Dedifferentiated amniotic fluid mesenchymal stem cell (primary cell): ENCODE measurements around the gene MDGA2.

Experiments used
- DNase-seq: peaks from one replicate; pipeline ENCODE4 v3.0.0-alpha.2; 2016; ENCODE audit errors: extremely low spot score

Gene MDGA2

DNA sequence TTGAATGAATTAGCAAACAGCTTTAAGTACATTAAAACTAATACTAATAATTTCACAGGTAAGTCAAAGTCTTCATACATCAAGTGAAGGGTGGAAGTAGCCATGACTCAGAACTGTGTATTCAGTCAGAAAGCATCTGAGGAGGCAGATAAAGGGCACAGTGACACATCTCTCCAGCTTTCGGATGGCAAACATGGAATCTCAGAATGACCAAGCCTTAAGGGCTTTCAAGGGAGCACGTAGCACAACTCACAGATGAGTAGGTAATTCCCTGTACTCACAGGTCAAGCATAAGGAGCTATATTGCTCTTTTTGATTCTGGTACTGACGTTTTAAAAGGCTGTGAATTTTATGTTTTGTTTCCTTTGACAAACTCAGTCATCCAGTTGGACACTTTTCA is 56.0 kb downstream of the MDGA2 start:
- DNase-seq, result no peak

DNA sequence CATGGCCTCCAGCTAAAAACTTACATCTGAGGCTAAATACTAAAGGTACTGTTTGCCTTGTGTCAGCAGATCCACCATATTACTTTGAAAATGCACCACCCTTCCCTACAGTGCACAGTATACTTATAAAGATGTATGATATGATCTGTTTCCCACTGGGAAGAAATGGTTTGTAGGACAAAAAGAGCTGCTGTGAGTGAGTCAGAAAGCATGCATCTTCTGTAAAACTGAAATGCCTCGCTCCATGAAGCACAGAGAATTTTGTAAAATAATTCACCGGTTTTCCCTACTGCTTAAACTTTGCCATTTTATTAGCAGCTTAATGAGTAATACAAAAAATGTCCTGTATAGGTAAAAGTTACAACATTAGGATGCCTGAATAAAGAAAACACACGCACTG is 68.8 kb downstream of the MDGA2 start:
- DNase-seq, result no peak

DNA sequence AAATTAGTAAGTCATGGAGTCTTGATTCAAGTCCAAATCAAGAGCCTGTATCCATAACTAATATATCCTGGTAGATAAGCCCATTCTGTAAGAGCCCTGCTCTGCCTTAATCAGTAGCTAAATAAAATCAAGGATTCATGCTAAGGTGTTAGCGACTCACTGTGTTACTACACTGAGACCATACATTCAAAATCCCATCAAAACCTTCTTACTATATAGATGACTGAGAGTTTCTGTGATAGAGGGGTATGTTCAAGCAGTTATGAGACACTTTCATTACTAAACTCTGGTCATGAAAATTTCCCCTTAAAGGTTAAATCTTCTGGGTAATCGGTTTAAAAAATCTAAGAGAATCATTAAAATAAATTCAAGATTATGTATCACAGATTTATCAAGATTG is 78.5 kb downstream of the MDGA2 start:
- no peak for DNase-seq

DNA sequence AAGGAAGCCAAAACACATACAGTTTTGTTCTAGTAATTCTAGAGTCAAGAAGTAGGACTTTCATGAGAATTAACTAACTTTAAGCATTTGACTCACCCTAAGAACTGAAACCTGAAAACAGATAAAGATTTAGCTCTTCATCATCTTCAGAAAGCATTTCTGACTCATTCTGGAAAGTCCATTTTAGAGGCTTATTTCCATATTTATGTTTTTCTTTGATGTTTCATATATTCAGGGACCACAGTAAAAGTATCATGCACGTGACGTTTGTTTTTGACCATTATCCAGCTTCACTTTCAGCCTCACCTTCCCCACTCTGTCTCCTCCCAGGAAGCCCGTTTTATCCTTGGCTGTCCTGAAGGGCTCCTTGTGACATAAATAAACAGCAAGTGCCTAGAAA is 79.2 kb downstream of the MDGA2 start:
- no peak for DNase-seq

DNA sequence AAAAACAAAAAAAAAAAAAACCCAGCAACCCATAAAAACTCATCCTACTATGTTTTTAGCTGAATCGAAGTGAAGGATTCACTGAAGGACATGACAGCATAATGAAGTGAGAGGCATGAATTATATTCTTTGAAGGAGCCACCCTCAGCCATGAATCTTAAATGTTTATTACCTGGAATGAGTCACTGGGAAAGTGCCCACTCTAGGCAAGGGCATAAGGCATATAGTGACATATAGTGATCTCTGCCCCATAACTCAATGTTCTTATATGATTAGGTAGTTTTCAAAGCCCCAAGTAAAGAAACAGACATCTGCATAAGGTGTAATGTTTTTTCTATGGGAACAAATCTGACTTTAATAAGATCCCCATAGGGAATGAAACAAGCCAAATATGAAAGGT is 79.9 kb downstream of the MDGA2 start:
- DNase-seq, result no peak

DNA sequence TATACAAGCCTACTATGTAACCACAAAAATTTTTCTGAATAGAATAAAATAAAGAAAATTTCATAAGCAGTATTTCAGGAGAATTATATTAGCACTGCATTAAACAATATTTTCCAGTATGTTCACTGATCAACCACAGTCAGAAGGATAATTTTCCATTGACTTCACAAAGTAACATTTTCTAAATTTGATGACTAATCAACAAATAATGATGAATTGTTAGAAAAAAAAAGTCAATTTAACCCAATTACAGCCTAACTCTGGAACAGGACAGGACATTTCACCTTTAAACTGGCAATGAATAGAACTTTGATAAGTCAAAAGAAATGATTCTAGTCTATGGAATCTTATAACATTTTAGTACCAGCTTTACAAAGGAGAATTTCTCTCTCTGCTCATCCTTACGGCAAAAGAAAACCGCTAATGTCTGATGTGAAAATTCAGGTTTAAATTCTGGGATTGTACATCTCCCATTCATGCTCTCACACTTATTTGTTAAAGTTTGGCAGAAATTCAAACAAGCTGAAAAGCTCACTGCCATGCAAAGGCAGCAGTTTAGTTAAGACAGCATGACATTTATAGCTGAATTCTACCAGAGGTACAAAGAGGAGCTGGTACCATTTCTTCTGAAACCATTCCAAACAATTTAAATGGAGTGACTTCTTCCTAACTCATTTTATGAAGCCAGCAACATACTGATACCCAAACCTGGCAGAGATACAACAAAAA is 84.5 kb downstream of the MDGA2 start:
- no peak for DNase-seq

DNA sequence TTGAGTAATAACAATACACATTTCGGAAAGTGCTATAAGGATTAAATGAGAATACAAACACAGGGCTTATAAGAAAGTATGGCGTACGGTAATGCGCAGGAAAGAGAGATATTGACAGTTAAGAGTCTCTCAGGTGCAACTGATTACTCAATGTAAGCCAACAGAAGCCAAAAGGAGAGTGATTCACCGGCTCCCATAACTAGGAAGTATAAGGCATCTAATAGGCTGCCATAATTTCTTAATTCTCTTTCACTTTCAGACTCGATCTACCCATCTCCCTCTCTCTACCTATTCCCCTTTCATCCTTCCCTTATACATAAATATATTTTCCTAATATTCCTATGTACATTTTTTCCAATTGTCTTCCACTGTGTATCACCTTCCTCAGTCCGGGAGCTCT is 90.0 kb downstream of the MDGA2 start:
- DNase-seq, result no peak

DNA sequence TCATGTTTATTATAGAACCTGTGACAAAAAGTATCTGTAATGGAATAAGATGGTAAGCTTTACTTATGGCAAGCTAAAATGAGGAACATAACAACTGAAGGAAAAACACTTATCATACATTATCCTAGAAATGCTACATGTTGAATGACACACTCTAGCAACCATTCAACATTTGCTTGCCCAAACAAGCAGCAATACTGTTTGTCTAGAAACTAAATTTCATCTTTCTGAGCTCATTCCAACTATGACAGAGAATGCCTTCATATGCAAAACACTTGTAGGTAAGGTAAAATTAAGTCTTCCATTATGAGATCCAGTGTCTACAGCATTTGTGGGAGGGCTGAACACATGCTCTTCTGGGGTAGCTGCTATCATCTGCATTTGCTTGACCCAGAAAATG is 108.1 kb downstream of the MDGA2 start:
- DNase-seq, result no peak

DNA sequence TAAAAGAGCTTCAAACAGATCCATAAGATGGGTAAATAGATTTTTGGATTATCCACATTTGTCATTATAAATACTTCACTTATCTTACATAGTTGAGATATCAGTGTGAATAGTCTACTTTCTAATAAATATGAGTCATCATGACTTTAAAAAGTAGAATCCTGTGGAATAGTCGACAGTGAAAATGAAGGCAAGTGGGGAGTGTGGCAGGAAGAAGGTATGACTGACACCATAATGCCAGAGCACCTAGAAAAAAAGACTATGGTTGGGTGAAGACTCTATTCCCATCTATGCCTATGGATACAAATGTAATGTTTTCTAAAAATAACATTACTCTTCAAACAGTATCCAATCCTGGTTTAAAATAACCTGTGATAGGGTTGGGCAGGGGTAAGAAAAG is 117.5 kb downstream of the MDGA2 start:
- no peak for DNase-seq

DNA sequence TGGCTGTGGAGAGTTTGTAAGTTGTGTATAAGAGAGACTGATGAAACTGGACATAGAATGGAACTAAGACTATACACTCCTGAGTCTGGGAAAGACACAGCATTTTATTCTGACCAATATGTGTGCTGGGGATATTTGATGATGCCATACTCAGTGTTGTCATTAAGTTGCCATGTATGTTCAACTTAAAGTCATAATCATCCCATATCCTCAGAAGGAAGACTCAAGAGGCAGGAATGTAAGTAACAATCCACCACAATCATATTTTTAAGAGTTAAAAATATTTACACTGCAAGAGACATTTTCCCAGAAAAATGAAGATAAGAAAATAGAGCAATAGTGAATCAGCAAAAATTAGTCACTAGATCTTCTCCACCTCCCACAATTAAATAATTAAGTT is 120.1 kb downstream of the MDGA2 start:
- DNase-seq, result no peak

DNA sequence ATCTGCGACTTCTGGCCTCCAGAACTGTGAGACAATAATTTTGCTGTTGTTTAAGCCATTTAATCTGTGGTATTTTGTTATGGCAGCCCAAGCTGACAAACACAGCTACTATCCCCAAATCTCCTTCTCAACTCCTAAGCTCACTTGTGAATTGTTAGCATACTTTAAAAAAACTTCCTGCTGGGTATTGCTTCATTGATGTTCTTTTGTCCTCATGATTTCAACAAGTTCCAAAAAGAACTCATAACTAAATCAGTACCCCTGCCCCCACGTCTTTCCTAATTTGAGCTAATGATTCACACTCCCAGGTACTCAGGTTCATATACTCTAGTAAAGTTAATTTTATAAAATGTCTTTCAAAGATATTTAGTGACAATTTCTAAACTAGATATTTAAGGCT is 125.5 kb downstream of the MDGA2 start:
- no peak for DNase-seq

DNA sequence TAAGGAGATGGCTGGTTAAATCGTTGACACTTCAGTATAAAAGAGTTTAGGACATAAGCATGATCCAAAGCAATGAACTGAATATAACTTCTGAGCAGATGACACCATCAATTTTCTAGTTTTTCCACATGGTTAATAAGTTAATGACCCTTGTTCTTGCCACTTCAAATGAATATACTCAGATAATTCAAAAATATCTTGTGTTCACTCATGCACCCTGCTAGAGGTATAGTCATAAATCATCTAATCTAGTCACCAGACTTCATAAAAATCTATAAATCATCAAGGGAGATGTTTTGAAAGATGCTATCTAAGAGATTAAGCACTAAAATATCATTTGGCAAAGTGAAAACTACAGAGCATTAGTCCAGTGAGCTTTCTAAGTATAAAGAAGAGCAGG is 131.9 kb downstream of the MDGA2 start:
- DNase-seq, result no peak

DNA sequence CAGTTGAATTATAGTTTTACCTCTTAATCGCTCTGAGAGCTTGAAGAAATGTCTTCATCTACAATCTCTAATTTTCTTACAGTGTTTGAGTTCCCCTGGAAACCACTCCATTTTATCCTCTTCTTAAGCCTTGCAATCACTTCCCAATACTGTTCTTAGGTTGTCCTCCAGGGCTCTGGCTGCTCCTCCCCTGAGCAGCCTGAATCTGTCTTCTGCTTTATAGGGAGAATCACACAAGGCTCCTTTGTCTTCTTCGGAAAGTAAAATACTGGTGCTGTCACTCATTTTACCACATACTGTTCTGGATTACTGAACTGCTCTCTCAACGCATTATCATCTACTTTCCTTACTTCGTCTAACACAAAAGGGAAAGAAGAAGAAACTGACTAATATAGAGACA is 133.7 kb downstream of the MDGA2 start:
- no peak for DNase-seq

DNA sequence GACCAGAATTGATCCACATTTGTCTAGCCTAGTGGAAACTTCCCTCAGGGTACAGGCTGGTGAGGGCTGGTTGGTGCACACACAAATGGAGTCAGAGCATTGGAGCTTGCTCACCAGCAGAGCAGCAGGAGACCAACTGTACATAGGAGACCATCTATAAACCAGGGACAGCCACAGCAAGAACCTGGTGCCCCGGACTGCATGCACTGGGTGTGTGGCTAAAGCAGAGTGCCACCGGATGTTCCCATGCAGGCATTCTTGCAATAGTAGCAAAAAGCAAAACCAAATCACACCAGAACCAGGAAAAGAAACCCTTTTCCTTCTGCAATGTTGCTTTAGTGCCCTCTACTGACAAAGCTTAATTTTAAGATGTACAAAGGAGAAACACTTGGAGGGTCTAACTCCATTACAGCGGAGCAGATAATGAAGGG is 136.4 kb downstream of the MDGA2 start:
- DNase-seq, result no peak

DNA sequence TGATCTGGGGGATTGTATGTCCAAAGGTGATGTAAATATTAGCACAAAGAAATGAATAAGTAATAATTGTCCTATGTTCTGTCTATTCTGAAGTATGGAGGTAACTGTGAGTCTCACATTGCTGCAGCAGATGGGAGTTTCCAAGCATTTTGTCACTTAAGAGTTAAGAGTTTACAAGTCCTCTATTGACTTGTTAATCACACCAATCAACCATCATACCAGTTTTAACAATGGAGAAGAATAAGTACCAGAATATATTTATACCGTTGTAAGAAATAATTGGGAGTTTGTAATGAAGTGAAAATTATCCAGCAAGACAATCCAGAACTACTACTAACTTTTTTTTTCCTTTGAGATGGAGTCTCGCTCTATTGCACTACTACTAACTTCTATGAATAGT is 139.1 kb downstream of the MDGA2 start:
- DNase-seq, result no peak

DNA sequence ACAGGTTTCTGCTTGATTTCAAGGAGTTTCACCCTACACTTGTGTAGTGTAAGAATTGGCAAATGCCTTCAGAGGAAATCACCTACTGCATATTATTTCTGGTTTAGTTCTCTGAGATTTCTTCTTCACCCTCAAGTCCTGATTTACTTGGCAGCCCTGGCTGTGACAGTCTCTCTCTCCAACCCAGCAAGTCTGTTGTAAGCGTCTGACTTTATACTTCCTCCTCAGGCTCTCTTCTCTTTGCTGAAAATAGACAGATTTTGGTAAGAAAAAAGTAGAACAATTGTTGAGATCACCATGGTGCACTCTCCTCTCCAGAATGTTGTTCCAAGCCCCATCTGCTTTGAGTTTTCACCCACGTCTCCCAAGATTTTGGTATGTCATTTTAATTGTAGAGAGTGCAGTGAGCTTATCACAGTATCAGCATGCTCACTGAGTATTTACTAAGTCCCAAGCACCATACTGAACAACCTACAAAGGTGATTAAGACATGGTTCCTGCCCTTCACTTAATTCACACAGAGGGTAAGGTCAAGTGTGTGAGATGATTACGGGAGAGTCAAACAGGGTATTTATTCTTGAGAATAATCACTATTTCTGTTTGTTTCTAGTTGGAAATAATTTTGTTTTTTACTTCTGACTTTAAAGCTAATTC is 148.7 kb downstream of the MDGA2 start:
- no peak for DNase-seq

DNA sequence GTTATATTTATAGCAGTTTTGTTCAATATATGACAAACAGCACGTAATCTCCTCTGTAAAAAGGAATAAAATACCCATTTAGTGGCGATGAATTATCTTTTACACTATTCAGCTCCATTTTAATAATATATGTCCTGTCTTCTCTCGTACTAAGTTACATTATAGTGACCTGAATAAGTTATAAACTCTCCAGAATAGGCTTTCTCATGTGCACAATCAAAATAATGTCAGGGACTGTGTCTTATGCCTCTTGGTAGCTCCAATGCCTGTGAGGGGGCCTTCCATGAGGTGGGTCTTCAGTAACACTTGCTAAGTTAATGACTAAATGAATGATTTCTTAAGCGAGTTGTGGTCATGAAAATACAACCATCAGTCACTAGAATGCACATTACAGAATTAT is 150.9 kb downstream of the MDGA2 start:
- no peak for DNase-seq

DNA sequence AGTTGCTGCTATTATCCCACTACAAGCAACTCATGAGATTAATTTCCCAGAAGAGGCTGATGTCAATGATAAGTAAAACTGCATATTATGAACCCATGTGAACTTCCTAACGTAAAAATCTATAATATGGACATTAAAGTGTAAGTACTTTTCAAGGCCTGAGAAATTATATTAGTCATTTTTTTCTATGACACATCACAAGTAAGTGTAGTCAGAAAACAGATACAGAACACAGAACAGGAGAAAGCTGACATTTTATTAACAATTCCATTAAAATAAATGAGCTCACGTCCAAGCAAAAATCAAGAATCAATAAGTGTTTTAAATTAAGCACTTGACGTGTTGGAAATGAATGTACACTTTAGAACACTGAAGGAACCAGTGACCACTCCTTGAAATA is 155.0 kb downstream of the MDGA2 start:
- no peak for DNase-seq

DNA sequence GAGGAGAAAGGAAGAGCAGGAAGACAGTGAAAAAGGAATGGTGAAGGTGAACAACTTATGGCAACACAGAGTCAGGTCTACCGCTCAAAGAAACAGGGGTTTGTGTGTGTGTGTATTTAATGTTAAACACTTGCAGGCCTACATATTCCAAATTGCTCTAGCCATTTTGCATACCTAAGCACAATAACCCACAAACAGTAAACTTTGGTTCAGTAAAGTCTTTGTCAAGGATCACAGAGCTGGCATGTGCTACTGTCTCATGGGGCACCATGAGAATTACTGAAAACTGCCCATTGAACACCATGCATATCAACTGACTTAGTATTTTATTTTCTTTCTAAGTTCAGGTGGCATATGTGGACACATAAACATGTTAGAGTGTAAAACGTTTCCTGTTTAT is 163.6 kb downstream of the MDGA2 start:
- no peak for DNase-seq

DNA sequence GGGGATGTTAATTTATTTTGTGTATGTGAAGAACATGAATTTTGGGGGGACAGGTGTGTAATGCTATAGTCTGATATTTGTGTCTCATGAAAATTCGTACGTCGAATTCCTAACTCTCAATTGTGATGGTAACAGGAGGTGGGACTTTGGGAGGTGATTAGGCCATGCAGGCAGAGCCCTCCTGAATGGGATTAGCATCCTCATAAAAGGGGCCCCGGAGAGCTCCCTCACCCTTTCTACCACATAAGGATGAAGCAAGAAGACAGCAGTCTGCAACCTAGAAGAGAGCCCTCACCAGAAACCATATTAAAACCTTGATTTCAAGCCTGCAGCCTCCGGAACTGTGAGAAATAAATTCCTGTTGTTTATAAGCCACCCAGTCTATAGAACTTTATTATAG is 165.4 kb downstream of the MDGA2 start:
- no peak for DNase-seq

DNA sequence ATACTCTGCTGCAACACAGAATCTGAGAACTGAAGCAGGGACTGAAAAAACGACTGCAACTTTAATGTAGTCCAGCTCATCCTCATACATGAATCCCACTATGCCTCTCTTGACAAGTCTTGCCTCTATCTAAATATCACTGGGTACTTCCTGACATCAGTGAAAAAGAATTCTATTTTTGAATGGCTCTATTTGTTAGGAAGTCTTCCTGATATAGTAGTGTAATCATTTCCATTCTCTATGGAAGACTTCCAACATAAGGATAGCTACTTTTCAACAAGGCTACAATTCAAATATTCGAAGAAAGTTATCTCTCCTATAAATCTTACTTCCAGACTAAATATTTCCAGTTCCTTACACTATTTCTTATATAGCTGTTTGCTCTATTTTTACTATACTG is 167.5 kb downstream of the MDGA2 start:
- DNase-seq, result no peak

DNA sequence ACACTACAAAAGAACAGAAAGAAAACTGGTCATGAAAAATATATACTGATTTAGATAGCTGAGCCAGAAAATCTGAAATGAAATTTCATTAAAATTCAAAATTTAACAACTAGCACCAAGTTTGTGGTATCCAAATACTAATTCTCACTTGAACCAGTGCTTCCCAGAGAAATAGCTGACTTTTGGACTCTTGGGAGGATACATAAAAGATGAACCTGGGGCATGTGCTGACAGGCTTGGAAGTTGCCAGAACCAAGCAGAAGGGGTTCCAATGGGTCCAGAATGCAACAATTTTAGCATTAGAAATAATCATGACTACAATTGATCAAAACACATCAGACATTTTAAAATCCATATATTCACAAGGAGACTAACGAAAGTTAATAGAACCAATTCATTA is 175.0 kb downstream of the MDGA2 start:
- DNase-seq, result no peak

DNA sequence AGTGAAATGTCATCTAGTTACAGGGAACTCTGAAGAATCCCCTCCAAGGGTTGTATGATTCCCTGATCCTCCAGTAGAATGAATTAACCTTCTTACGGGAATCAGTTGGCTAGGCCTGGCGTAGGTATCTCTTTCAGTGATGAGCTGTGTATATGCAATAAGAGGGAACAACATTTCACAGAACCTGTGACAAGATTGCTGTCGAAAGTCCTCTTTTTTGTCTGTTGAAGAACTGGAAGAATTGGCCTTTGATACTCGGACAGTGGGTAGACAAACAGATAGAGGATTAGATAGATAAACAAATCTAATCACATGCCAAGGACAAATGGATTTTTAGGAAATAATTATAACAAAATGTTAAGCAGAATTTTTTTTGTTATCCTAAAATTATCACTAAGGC is 184.6 kb downstream of the MDGA2 start:
- no peak for DNase-seq

DNA sequence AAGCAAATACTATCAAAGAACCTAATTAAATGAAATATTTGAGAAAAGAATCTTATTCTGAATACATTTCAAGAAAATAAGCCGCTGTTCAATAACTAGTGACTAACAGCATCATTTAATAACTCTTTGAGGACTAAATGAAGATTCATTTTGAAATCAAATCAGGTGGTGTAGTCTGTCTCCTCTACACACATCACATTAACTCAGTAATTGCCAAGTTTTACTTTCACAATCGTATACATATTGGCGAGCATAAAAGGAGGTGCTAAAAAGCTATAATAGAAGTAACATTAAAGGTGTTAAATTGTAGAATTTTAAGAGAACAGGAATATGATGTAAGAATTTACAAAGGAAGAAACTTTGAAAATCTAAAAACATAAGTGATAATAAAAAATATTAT is 185.1 kb downstream of the MDGA2 start:
- DNase-seq, result no peak
